H1 (cell line): ENCODE measurements around the gene C3orf62. TPM values are rescaled to one million over a fixed set of nuclear protein-coding genes. Genes with fewer than 3 reads are reported as not detected.

Experiments
- CTCF ChIA-PET: fragments of 300-600 bp; sonication (Branson Sonifier 250); formaldehyde crosslinking; loops from one replicate; lab custom pipeline; 2021; ENCODE audit not compliant: partially characterized antibody; lab: Charles Lee
- POLR2A ChIA-PET: fragments of 300-600 bp; sonication (Branson Sonifier 250); formaldehyde crosslinking; loops from one replicate; lab custom pipeline; 2021; ENCODE audit warnings: inconsistent platforms; ENCODE audit not compliant: partially characterized antibody; lab: Charles Lee
- DNase-seq, 2 experiments: peaks; one replicate each; pipeline versions ENCODE4 v3.0.0 to v3.0.0-alpha.2; 2010 to 2022; ENCODE audit warnings: low spot score in 2 of 2, low read depth in 1 of 2, mixed read lengths in 1 of 2
- FAIRE-seq: peaks from 2 replicates; lab custom pipeline; 2011; peaks lifted over from hg19 to GRCh38; lab: Jason Lieb, UNC
- H2AFZ ChIP-seq: 2 replicates; pipeline ENCODE4 v1.8.1; 2012; ENCODE audit warnings: low read length, inconsistent platforms
- H2AK5ac ChIP-seq: 2 replicates; pipeline ENCODE4 v1.6.1; 2013; ENCODE audit warnings: low read depth, low read length
- H2BK120ac ChIP-seq: replicated peaks from 2 replicates; pipeline ENCODE3; 2013; ENCODE audit warnings: low read depth, low read length, inconsistent platforms
- H2BK12ac ChIP-seq: 2 replicates; pipeline ENCODE4 v1.6.1; 2013; ENCODE audit warnings: low read depth, low read length
- H2BK15ac ChIP-seq: 2 replicates; pipeline ENCODE4 v1.6.1; 2013; ENCODE audit warnings: low read length
- H2BK20ac ChIP-seq: 2 replicates; pipeline ENCODE4 v1.6.1; 2013; ENCODE audit warnings: low read length
- H2BK5ac ChIP-seq: 2 replicates; pipeline ENCODE4 v1.6.1; 2013; ENCODE audit warnings: low read depth, low read length
- H3K14ac ChIP-seq: 2 replicates; pipeline ENCODE4 v1.6.1; 2013; ENCODE audit warnings: inconsistent platforms; ENCODE audit not compliant: insufficient read length
- H3K18ac ChIP-seq: 2 replicates; pipeline ENCODE4 v1.6.1; 2013; ENCODE audit warnings: low read length; ENCODE audit errors: extremely low read depth
- H3K23ac ChIP-seq: 2 replicates; pipeline ENCODE4 v1.6.1; 2013; ENCODE audit warnings: inconsistent platforms; ENCODE audit not compliant: insufficient read length
- H3K23me2 ChIP-seq: 2 replicates; pipeline ENCODE4 v1.6.1; 2013; ENCODE audit warnings: low read depth, low read length
- H3K27ac ChIP-seq: 2 replicates; pipeline ENCODE4 v1.6.1; 2011; ENCODE audit warnings: low read depth, low read length, inconsistent platforms
- H3K27me3 ChIP-seq, 4 experiments: replicated peaks in 1 of 4; 1 replicate in 1 of 4; 2 replicates in 3 of 4; pipeline versions ENCODE4 v1.6.1 to v1.8.1; 2011 to 2013; ENCODE audit warnings: low read length in 3 of 4, mild to moderate bottlenecking in 3 of 4, inconsistent platforms in 2 of 4, mixed read lengths in 2 of 4, moderate library complexity in 1 of 4; ENCODE audit not compliant: control insufficient read depth in 3 of 4, insufficient read depth in 3 of 4; ENCODE audit errors: extremely low read depth in 1 of 4
- H3K36me3 ChIP-seq, 4 experiments: 2 replicates each; pipeline versions ENCODE4 v1.6.1 to v1.8.1; 2011 to 2013; ENCODE audit warnings: mild to moderate bottlenecking in 4 of 4, low read length in 3 of 4, moderate library complexity in 2 of 4, control low read depth in 1 of 4, inconsistent platforms in 1 of 4; ENCODE audit not compliant: insufficient read depth in 4 of 4, control insufficient read depth in 2 of 4
- H3K4ac ChIP-seq: replicated peaks from 2 replicates; pipeline ENCODE3; 2013; ENCODE audit warnings: low read length, low read depth, mixed read lengths, inconsistent platforms; ENCODE audit not compliant: insufficient read length
- H3K4me1 ChIP-seq, 4 experiments: replicated peaks in 1 of 4; 1 replicate in 1 of 4; 2 replicates in 3 of 4; pipeline versions ENCODE4 v1.6.1 to v1.8.1; 2011 to 2013; ENCODE audit warnings: low read length in 3 of 4, inconsistent platforms in 2 of 4, mixed read lengths in 1 of 4; ENCODE audit not compliant: insufficient read depth in 4 of 4, control insufficient read depth in 3 of 4
- H3K4me2 ChIP-seq, 2 experiments: 2 replicates each; pipeline versions ENCODE4 v1.6.1 to v1.8.1; 2011 to 2013; ENCODE audit warnings: low read depth in 2 of 2, low read length in 2 of 2, control low read depth in 1 of 2, inconsistent platforms in 1 of 2, mild to moderate bottlenecking in 1 of 2; ENCODE audit not compliant: insufficient read depth in 1 of 2
- H3K4me3 ChIP-seq, 4 experiments: fragments of 200-600, 300-600 bp in 1 of 4; sonication (generic), shearing (Covaris generic), sonication (Bioruptor Twin) in 1 of 4; 2 replicates each; pipeline versions ENCODE4 v1.5.1 to v1.8.1; 2011 to 2016; ENCODE audit warnings: low read length in 4 of 4, low read depth in 3 of 4, control low read depth in 2 of 4, inconsistent platforms in 2 of 4, mild to moderate bottlenecking in 2 of 4, mixed read lengths in 1 of 4, moderate library complexity in 1 of 4; ENCODE audit not compliant: insufficient read depth in 2 of 4; ENCODE audit errors: extremely low read depth in 1 of 4
- H3K56ac ChIP-seq: replicated peaks from 2 replicates; pipeline ENCODE3; 2013; ENCODE audit warnings: low read depth, mild to moderate bottlenecking, mixed read lengths, low read length, inconsistent platforms; ENCODE audit not compliant: insufficient read length
- H3K79me1 ChIP-seq: 2 replicates; pipeline ENCODE4 v1.6.1; 2013; ENCODE audit warnings: low read depth, low read length, control low read depth
- H3K79me2 ChIP-seq, 2 experiments: 2 replicates each; pipeline versions ENCODE4 v1.6.1 to v1.8.1; 2012 to 2013; ENCODE audit warnings: low read length in 2 of 2, mild to moderate bottlenecking in 2 of 2, inconsistent platforms in 1 of 2; ENCODE audit not compliant: insufficient read depth in 2 of 2, control insufficient read depth in 1 of 2
- H3K9ac ChIP-seq, 4 experiments: replicated peaks in 1 of 4; 1 replicate in 1 of 4; 2 replicates in 3 of 4; pipeline versions ENCODE4 v1.6.1 to v1.8.1; 2011 to 2013; ENCODE audit warnings: low read depth in 3 of 4, low read length in 3 of 4, control low read depth in 2 of 4, mild to moderate bottlenecking in 2 of 4, moderate library complexity in 2 of 4, inconsistent platforms in 1 of 4; ENCODE audit errors: extremely low read depth in 1 of 4
- H3K9me3 ChIP-seq, 2 experiments: 2 replicates each; pipeline versions ENCODE4 v1.6.1 to v1.8.1; 2012 to 2013; ENCODE audit warnings: mild to moderate bottlenecking in 2 of 2, moderate library complexity in 2 of 2, control low read depth in 1 of 2, inconsistent platforms in 1 of 2, low read depth in 1 of 2, low read length in 1 of 2, mixed read lengths in 1 of 2; ENCODE audit not compliant: insufficient read depth in 2 of 2
- H4K20me1 ChIP-seq, 2 experiments: replicated peaks in 1 of 2; 2 replicates each; pipeline versions ENCODE3 to v1.8.1; 2011 to 2013; ENCODE audit warnings: inconsistent platforms in 2 of 2, low read length in 2 of 2, mild to moderate bottlenecking in 1 of 2; ENCODE audit not compliant: insufficient read depth in 2 of 2, control insufficient read depth in 1 of 2
- H4K5ac ChIP-seq: 2 replicates; pipeline ENCODE4 v1.6.1; 2013; ENCODE audit warnings: low read length, low read depth, mixed read lengths, inconsistent platforms; ENCODE audit not compliant: insufficient read length
- H4K8ac ChIP-seq: 2 replicates; pipeline ENCODE4 v1.8.0; 2013; ENCODE audit warnings: mild to moderate bottlenecking, moderate library complexity, low read length, inconsistent platforms; ENCODE audit not compliant: insufficient read depth; ENCODE audit errors: extremely low read depth
- H4K91ac ChIP-seq: replicated peaks from 2 replicates; pipeline ENCODE3; 2013; ENCODE audit warnings: low read length, mixed read lengths, inconsistent platforms; ENCODE audit not compliant: insufficient read length
- CBX5 ChIP-seq: fragments of 300-800, 300-1000 bp; sonication (generic); IDR thresholded peaks from 2 replicates; pipeline ENCODE4 v1.7.1; 2016; ENCODE audit warnings: antibody characterized with exemption, low read length, low read depth
- CBX8 ChIP-seq: fragments of 300-800, 300-1000 bp; sonication (generic); IDR thresholded peaks from 2 replicates; pipeline ENCODE4 v1.7.1; 2016; ENCODE audit warnings: low read depth, low read length, borderline replicate concordance
- CHD1 ChIP-seq: IDR thresholded peaks from 2 replicates; pipeline ENCODE4 v1.6.1; 2012; ENCODE audit warnings: low read depth, low read length, improper control_type of control experiment
- CREB1 ChIP-seq: IDR thresholded peaks from 2 replicates; pipeline ENCODE4 v1.6.1; 2012; ENCODE audit warnings: inconsistent platforms
- EGR1 ChIP-seq: IDR thresholded peaks from 2 replicates; pipeline ENCODE4 v1.6.1; 2011; ENCODE audit warnings: low read depth, low read length, borderline replicate concordance
- JUN ChIP-seq: IDR thresholded peaks from 2 replicates; pipeline ENCODE4 v1.6.1; 2011; ENCODE audit warnings: low read depth, mild to moderate bottlenecking, improper control_type of control experiment, low read length
- NRF1 ChIP-seq: IDR thresholded peaks from 2 replicates; pipeline ENCODE4 v1.6.1; 2011; ENCODE audit warnings: mild to moderate bottlenecking, low read depth, low read length, improper control_type of control experiment
- POLR2A ChIP-seq, 2 experiments: IDR thresholded peaks; 1 replicate in 1 of 2; 2 replicates in 1 of 2; pipeline ENCODE4 v1.6.1; 2011; ENCODE audit warnings: low read depth in 2 of 2, low read length in 2 of 2, mild to moderate bottlenecking in 2 of 2; ENCODE audit errors: control extremely low read depth in 1 of 2
- POU5F1 ChIP-seq: IDR thresholded peaks from 2 replicates; pipeline ENCODE4 v1.6.1; 2011; ENCODE audit warnings: low read depth, mild to moderate bottlenecking, low read length, moderate library complexity
- RFX5 ChIP-seq: IDR thresholded peaks from 2 replicates; pipeline ENCODE4 v1.6.1; 2011; ENCODE audit warnings: low read depth, low read length, improper control_type of control experiment, borderline replicate concordance
- SP1 ChIP-seq: IDR thresholded peaks from 2 replicates; pipeline ENCODE4 v1.6.1; 2011; ENCODE audit warnings: low read depth, low read length
- SP4 ChIP-seq: IDR thresholded peaks from 2 replicates; pipeline ENCODE4 v1.6.1; 2012; ENCODE audit warnings: low read length, inconsistent platforms
- SUZ12 ChIP-seq: fragments of 200-600 bp; sonication (generic); IDR thresholded peaks from 2 replicates; pipeline ENCODE4 v1.6.1; 2012; ENCODE audit warnings: mild to moderate bottlenecking, inconsistent platforms, low read length, moderate library complexity, mixed read lengths
- TAF1 ChIP-seq: IDR thresholded peaks from 2 replicates; pipeline ENCODE4 v1.6.1; 2011; ENCODE audit warnings: mild to moderate bottlenecking, low read depth, low read length
- TCF12 ChIP-seq: IDR thresholded peaks from 2 replicates; pipeline ENCODE4 v1.6.1; 2011; ENCODE audit warnings: low read depth, mild to moderate bottlenecking, low read length
- WGBS, 2 experiments: shearing (Covaris generic) in 1 of 2; methylation state at CpG; one replicate each; pipeline versions ENCODE4 v1.1.6 to v1.1.7; 2013 to 2015; ENCODE audit warnings: low lambda C conversion rate in 2 of 2, mixed read lengths in 2 of 2, inconsistent platforms in 1 of 2, low coverage in 1 of 2, missing lambda C conversion rate in 1 of 2; ENCODE audit not compliant: insufficient replicate concordance in 2 of 2, insufficient coverage in 1 of 2, insufficient read length in 1 of 2; ENCODE audit errors: extremely low coverage in 1 of 2, missing lambda C conversion rate in 1 of 2; 5-methylcytosine and 5-hydroxymethylcytosine counted together
- polyA plus RNA-seq, 7 experiments: library from polyadenylated mRNA; depleted of rRNA in 3 of 7; stranded (reverse) in 5 of 7; unstranded in 2 of 7; fragments of >200 nt in 5 of 7; fragments of 200-250 nt in 2 of 7; gene quantifications; 1 replicate in 5 of 7; 2 replicates in 1 of 7; 4 replicates in 1 of 7; pipeline versions ENCODE4 v1.2.1 to v1.2.3, GENCODE V29; 2011 to 2013; ENCODE audit warnings: missing spikeins in 2 of 7, mixed read lengths in 2 of 7
- total RNA-seq: library from RNA; stranded (reverse); fragmentation: NEBNext Ultra II Directional; extraction: Animal tissue kit (Norgen Biotek cat#: 25700); gene quantifications from 2 replicates; pipeline ENCODE4 v1.2.1, GENCODE V29; 2021

The C3orf62 gene
- total and polyA plus RNA-seq, 2 of the 8 experiments (the other 6 are each of a cell fraction or from before 2014, with no cell fraction given): 1.1 to 3.0 TPM

GRCh38 chr3:49310677-49311076, 33.6 kb upstream of the C3orf62 start:
- no peak for FAIRE-seq
- Histone ChIP-seq H3K56ac (no peak overlapping the region), H4K8ac (no peak overlapping the region)

More at GRCh38 chr3:49310677-49311076, 33.6 kb upstream of the C3orf62 start:
- H3K14ac ChIP-seq: no peak overlapping the region
- H2BK20ac ChIP-seq: no peak overlapping the region
- no peak overlapping the region for H3K9ac ChIP-seq
- no peak overlapping the region for H2BK5ac ChIP-seq
- no peaks in the 10 kb centered on the region for H3K23me2 ChIP-seq
- no peak overlapping the region for H3K23ac ChIP-seq
- H2AFZ ChIP-seq: no peak overlapping the region
- no peaks in the 10 kb centered on the region for H3K4me1 ChIP-seq
- H4K91ac ChIP-seq: no peak overlapping the region
- no peaks in the 10 kb centered on the region for H3K9me3 ChIP-seq
- no peak overlapping the region for H3K4me3 ChIP-seq
- CTCF ChIA-PET: interaction anchor here (1.1 kb wide), 3 partner anchors 8 to 141 kb away, joined by 3 read pairs; no protein-coding TSS in a partner anchor
- no peak for DNase-seq
- no peak overlapping the region for H4K5ac ChIP-seq
- H3K4me2 ChIP-seq: no peak overlapping the region
- H2BK12ac ChIP-seq: no peak overlapping the region
- peaks cover 2 to 8% (median 4%) of the 10 kb centered on the region in 4 experiments; a peak in 6 of 8 replicates for H3K36me3 ChIP-seq
- no peak overlapping the region for H2BK15ac ChIP-seq
- H3K27ac ChIP-seq: no peak overlapping the region
- WGBS, 2 experiments: 100% methylated on average over 1 of the region's 1 CpG; no CpG with 5 or more reads in 1 of the 2 experiments
- H3K79me2 ChIP-seq: no peaks in the 10 kb centered on the region
- no peaks in the 10 kb centered on the region for H3K79me1 ChIP-seq
- TF ChIP-seq CBX8 (no peak), CREB1 (no peak), CBX5 (no peak), RFX5 (no peak), POU5F1 (no peak), JUN (no peak), SP1 (no peak), CHD1 (no peak), SP4 (no peak), TAF1 (no peak), TCF12 (no peak), NRF1 (no peak), POLR2A (IDR thresholded peaks at IDR 0.05; ENCODE audit: control extremely low read depth in 1 of 2, low read depth in 2 of 2, low read length in 2 of 2) (no peak), SUZ12 (no peak), EGR1 (no peak)
- TF ChIP-seq, all 59 proteins: peak for 0
- no peak overlapping the region for H3K18ac ChIP-seq
- H3K4ac ChIP-seq: no peak overlapping the region
- H2AK5ac ChIP-seq: no peak overlapping the region
- H2BK120ac ChIP-seq: no peak overlapping the region
- no peaks in the 10 kb centered on the region for H4K20me1 ChIP-seq
- no peaks in the 10 kb centered on the region for H3K27me3 ChIP-seq
- POLR2A ChIA-PET: no interaction called here
